Right lobe of liver (tissue), 4 donors: ENCODE data around the gene WTIP.

ENCODE experiments used
- CTCF ChIP-seq, 4 donors: fragments of 200-600 bp in 3 of 4; fragments of 450-650 bp in 1 of 4; IDR thresholded peaks; one replicate each; pipeline versions ENCODE4 v1.5.1 to v1.8.0; 2016 to 2022; ENCODE audit warnings: antibody characterized with exemption in 4 of 4, mild to moderate bottlenecking in 2 of 4
- POLR2A ChIP-seq: fragments of 450-650 bp; IDR thresholded peaks from one replicate; pipeline ENCODE4 v1.6.1; 2017; ENCODE audit warnings: antibody characterized with exemption, mild to moderate bottlenecking
- donor health status: DM: no; HTN: no; CAD: no.
- donor health status: DM: no; HTN: no; CAD: no.
- donor health status: DM: no; HTN: yes; CAD: no.

- no peak for TF ChIP-seq CTCF (IDR thresholded peaks at IDR 0.05)
- no peak for TF ChIP-seq POLR2A
Observed at GRCh38 chr19:34436716-34437115, 44.8 kb upstream of the WTIP start.
